GM12873 (cell line): ENCODE results near the gene EIF4ENIF1.

Source experiments
- TF ChIP-seq, protein P1 (sequence below): IDR thresholded peaks from 2 replicates; pipeline ENCODE4 v1.5.1; 2012; ENCODE audit warnings: low read depth, mild to moderate bottlenecking, moderate library complexity, low read length, control low read depth; ENCODE audit not compliant: insufficient read depth; ENCODE audit errors: missing control alignments

EIF4ENIF1 gene

DNA sequence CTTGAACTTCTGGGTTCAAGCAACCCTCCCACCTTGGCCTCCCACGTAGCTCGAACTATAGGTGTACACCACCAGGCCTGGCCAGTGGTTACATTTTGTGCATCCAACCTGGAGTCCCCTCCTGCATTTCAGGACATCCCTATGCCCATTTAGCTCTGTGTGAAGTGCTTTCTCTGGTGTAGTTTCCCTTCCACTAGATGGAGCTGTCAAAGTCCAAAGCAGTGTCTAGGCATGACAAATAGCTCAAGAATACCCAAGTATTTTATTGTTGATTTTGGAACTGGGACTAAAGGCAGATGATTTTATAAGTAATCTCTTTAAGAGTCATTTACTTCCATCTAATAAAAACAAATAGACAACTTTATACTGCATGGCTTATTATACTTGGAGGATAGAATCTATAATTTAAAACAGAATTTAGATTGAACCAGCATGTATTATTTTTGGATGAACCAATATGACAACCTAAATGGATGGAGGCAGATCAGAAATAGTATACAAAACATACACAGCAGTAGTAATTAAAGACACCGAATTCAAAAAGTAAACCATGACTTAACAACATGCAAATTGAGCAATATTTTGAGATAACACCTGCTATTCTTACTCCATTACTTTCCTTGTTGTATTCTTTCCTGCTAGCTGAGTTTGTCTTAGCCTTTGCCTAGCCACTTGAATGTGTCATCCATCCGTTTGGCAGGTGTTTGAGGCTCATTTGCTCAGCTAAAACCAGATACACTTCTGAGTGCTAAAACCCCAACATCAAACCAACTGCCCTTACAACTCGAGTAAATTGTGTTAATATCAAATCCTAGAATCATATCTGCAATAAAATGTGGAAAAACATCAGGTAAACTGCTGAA is 37.7 kb downstream of the EIF4ENIF1 start:
- TF ChIP-seq, protein P1, sequence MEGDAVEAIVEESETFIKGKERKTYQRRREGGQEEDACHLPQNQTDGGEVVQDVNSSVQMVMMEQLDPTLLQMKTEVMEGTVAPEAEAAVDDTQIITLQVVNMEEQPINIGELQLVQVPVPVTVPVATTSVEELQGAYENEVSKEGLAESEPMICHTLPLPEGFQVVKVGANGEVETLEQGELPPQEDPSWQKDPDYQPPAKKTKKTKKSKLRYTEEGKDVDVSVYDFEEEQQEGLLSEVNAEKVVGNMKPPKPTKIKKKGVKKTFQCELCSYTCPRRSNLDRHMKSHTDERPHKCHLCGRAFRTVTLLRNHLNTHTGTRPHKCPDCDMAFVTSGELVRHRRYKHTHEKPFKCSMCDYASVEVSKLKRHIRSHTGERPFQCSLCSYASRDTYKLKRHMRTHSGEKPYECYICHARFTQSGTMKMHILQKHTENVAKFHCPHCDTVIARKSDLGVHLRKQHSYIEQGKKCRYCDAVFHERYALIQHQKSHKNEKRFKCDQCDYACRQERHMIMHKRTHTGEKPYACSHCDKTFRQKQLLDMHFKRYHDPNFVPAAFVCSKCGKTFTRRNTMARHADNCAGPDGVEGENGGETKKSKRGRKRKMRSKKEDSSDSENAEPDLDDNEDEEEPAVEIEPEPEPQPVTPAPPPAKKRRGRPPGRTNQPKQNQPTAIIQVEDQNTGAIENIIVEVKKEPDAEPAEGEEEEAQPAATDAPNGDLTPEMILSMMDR = peak; percentile 69

DNA sequence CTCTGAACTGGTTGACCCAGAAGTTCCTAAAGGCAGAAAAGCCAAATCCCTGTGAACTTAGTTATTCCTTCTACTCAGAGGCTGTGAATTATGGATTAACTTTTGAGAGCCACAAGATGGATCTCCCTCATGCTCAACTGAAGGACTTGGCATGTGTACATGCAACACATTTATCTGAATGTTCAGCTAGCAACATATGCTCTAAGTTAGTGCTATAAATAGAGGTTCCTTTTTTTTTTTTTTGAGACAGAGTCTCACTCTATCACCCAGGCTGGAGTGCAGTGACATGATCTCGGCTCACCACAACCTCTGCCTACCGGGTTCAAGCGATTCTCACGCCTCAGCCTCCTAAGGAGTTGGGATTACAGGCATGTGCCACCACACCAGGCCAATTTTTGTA is 40.1 kb downstream of the EIF4ENIF1 start:
- TF ChIP-seq, protein P1 = no peak

DNA sequence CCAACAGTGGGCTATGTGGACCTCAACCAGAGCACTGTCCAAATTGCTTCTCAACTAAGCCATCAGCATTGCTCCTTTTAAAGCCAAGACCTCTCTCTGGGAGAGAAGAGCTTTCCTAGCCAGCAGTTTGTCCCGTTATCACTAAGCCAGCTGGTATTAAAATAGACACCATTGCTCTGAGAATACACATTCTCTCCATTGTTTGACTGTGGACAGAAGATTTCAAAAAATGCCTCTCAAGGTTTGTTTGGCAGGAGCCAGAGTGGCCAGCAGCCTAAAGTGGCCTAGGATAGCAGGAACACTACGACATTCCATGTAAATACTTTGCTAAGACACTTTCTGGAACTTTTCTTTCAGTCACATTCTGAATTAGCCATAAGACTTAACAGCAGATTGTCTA is 41.3 kb downstream of the EIF4ENIF1 start:
- TF ChIP-seq, protein P1 = no peak

DNA sequence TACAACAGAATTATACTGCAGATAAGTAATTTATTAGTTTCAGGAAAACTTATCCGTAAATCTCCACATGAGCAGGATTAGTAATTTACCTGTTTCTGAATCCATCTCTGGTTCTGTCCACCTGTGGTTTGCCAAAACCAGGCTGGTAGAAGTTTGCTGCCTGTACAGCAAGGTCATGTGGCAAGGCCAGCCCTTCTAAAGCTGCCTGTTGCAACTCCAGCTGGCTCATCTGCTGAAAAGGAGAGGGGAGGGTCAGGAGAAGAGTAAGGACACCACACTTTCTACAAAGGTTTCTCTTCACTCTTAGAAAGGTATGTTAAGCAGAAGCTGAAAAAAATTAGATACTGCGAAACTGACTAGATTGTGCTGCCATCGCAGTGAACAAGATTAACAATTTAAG is 42.3 kb downstream of the EIF4ENIF1 start:
- TF ChIP-seq, protein P1 = no peak

DNA sequence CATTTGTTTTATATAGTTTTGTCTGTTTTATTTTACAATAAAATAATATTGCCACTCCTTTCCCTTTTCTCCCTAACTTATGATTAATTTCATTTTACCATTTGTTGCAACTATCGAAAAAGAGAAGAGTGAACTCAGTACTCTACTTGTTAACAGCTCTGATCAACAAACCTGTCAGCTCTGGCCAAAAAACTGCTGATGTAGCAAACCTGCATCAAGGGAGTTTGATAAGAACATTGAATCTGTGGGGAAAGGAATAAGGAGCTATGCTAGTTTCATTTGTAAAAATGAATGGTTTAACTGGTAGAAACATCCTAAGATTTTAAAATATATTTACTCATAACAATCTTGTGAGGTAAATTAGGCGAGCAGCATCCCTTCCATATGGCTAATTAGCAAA is 42.9 kb downstream of the EIF4ENIF1 start:
- TF ChIP-seq, protein P1 = no peak

DNA sequence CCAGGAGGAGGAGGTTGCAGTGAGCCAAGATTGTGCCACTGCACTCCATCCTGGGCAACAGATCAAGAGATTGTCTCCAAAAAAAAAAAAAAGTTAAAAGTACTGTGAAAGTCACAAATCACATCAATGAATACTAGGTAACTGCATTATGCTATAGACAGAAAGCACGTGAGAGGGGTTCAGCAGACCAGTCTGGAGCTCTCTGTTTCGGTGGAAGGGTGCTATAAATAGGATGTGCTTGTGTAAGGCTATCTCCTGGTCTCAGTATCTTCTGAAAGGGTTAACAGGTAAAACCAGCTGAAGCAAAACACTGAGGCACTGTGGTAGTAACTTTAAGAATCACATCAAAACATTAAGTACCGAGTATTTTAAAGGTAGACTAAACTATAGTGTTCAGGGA is 43.4 kb downstream of the EIF4ENIF1 start:
- TF ChIP-seq, protein P1 = no peak

DNA sequence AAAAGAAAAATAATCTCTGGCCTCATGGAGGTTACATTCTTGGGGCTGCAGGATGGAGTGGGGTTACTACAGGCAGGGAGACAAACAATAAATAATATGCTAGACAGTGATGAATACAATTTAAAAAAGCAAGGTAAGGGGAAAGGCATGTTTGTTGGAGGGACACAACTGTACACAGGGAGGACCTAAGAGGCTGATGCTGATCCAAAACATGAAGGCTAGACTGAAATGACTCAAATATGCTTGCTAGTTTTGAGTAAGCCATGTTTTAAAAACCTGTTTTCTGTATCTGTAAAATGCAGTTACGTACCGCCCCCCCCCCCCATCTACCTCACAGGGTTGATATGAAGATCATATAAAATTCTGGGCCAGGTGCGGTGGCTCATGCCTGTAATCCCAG is 44.0 kb downstream of the EIF4ENIF1 start:
- TF ChIP-seq, protein P1 = no peak
